Measurements from ENCODE around the gene CDC37. TPM values are rescaled to one million over a fixed set of nuclear protein-coding genes. Genes with fewer than 3 reads are reported as not detected.

The CDC37 gene
- total RNA-seq, 2 donors from 2014 or later, result 148 to 172 TPM

DNA sequence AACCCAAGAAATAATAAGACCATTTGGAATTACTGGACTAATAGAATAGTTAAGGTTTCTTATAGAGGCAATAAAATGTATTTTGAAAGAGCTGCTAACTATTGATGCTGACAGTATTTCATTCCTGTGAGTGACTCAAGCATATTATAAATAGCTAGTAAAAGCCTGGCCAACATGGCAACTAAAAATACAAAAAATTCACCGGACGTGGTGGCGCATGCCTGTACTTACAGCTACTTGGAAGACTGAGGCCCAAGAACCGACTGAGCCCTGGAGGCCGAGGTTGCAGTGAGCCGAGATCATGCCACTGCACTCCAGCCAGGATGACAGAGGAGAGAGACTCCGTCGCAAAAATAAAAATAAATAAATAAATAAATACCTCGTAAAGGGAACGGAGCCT is 58.6 kb downstream of the CDC37 start:
- 92 to 98% methylated on average over 5 to 10 of the region's 10 CpGs for WGBS, 2 experiments (ENCODE audit: insufficient coverage in 1 of 2, insufficient read length in 1 of 2)
- Histone ChIP-seq H3K4me1 (ENCODE audit: control insufficient read depth, insufficient read depth, low read length) (no peaks in the 10 kb centered on the region), H3K9me3 (ENCODE audit: control insufficient read depth, low read length) (no peaks in the 10 kb centered on the region), H3K4me3 (ENCODE audit: low read length) (no peak overlapping the region), H3K27me3 (ENCODE audit: control insufficient read depth, insufficient read depth, low read length, poor library complexity, severe bottlenecking) (no peaks in the 10 kb centered on the region), H3K27ac (ENCODE audit: low read depth, low read length) (no peak overlapping the region), H3K36me3 (ENCODE audit: control insufficient read depth, insufficient read depth, low read length) (peaks cover 1% of the 10 kb centered on the region), H3K9ac (ENCODE audit: extremely low read depth, low read length, poor library complexity, severe bottlenecking) (no peak overlapping the region)
- H3K9me3 Mint-ChIP-seq, result no peaks in the 10 kb centered on the region
- no peak for DNase-seq
- no peaks in the 10 kb centered on the region for H3K4me1 Mint-ChIP-seq
- no peaks in the 10 kb centered on the region for H3K27me3 Mint-ChIP-seq (ENCODE audit: insufficient read depth)
- H3K4me3 Mint-ChIP-seq, result no peak overlapping the region
- H3K36me3 Mint-ChIP-seq (ENCODE audit: low read depth), result peaks cover 1% of the 10 kb centered on the region
- TF ChIP-seq, protein P1, sequence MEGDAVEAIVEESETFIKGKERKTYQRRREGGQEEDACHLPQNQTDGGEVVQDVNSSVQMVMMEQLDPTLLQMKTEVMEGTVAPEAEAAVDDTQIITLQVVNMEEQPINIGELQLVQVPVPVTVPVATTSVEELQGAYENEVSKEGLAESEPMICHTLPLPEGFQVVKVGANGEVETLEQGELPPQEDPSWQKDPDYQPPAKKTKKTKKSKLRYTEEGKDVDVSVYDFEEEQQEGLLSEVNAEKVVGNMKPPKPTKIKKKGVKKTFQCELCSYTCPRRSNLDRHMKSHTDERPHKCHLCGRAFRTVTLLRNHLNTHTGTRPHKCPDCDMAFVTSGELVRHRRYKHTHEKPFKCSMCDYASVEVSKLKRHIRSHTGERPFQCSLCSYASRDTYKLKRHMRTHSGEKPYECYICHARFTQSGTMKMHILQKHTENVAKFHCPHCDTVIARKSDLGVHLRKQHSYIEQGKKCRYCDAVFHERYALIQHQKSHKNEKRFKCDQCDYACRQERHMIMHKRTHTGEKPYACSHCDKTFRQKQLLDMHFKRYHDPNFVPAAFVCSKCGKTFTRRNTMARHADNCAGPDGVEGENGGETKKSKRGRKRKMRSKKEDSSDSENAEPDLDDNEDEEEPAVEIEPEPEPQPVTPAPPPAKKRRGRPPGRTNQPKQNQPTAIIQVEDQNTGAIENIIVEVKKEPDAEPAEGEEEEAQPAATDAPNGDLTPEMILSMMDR (conservative IDR thresholded peaks at IDR 0.05), result no peak
- no peak overlapping the region for H3K27ac Mint-ChIP-seq

DNA sequence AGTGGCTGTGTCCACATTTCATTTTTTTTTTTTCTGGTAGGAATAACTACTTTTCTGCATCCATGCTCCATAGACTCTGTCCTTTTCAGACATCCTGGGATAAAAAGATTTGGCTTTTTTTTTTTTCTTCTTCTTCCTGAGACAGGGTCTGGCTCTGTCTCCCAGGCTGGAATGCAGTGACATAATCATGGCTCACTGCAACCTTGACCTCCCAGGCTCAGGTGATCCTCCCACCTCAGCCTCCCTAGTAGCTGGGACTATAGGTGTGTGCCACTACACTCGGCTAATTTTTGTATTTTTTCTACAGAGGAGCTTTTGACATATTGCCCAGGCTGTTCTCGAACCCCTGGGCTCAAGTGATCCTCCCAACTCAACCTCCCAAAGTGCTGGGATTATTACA is 59.8 kb downstream of the CDC37 start:
- Mint-ChIP-seq H3K9me3 (no peaks in the 10 kb centered on the region), H3K27me3 (ENCODE audit: insufficient read depth) (no peaks in the 10 kb centered on the region), H3K4me3 (no peak overlapping the region), H3K4me1 (no peaks in the 10 kb centered on the region), H3K36me3 (ENCODE audit: low read depth) (no peaks in the 10 kb centered on the region), H3K27ac (no peak overlapping the region)
- no peak overlapping the region for H3K9ac ChIP-seq (ENCODE audit: extremely low read depth, low read length, poor library complexity, severe bottlenecking)
- no peaks in the 10 kb centered on the region for H3K36me3 ChIP-seq (ENCODE audit: control insufficient read depth, insufficient read depth, low read length)
- no peaks in the 10 kb centered on the region for H3K9me3 ChIP-seq (ENCODE audit: control insufficient read depth, low read length)
- no peak overlapping the region for H3K4me3 ChIP-seq (ENCODE audit: low read length)
- no peak overlapping the region for H3K27ac ChIP-seq (ENCODE audit: low read depth, low read length)
- WGBS, 2 experiments (ENCODE audit: insufficient coverage in 1 of 2, insufficient read length in 1 of 2), result 71 to 87% methylated on average over 2 of the region's 2 CpGs
- no peak for DNase-seq
- H3K4me1 ChIP-seq (ENCODE audit: control insufficient read depth, insufficient read depth, low read length), result no peaks in the 10 kb centered on the region
- TF ChIP-seq, protein P1 (conservative IDR thresholded peaks at IDR 0.05), result no peak
- H3K27me3 ChIP-seq (ENCODE audit: control insufficient read depth, insufficient read depth, low read length, poor library complexity, severe bottlenecking), result no peaks in the 10 kb centered on the region

Small RNA genes lying within 50 kb of the gene (microRNA-seq; reads per million reads assigned to microRNA genes)
- not detected for gene MIR1181 (ENCODE audit: borderline microRNAs expressed)

Other genes starting within 250 kb of the CDC37 start
- gene DNMT1, start 208.6 kb downstream of the CDC37 start, total RNA-seq, result 100 to 1,000 TPM; 163 to 189 TPM
- 10 to 100 TPM; 11.0 to 16.4 TPM for gene S1PR2, start 172.2 kb downstream of the CDC37 start, total RNA-seq
- gene MRPL4, start 151.3 kb downstream of the CDC37 start, total RNA-seq, result 10 to 100 TPM; 66.0 to 69.2 TPM
- 1 to 10 TPM; 1.7 to 5.2 TPM for gene ICAM1, start 132.4 kb downstream of the CDC37 start, total RNA-seq
- under 1 TPM in 1 of 2 donors, not detected in 1; 0.44 TPM for gene ICAM4, start 116.6 kb downstream of the CDC37 start, total RNA-seq
- gene ICAM5, start 113.6 kb downstream of the CDC37 start, total RNA-seq, result under 1 TPM; 0.18 to 0.37 TPM
- gene ZGLP1, start 93.7 kb downstream of the CDC37 start, total RNA-seq, result 1 to 10 TPM; 4.5 to 7.8 TPM
- 10 to 100 TPM; 23.2 to 25.9 TPM for gene FDX2, start 87.5 kb downstream of the CDC37 start, total RNA-seq
- 10 to 100 TPM; 53.1 to 64.7 TPM for gene RAVER1, start 70.0 kb downstream of the CDC37 start, total RNA-seq
- gene ICAM3, start 63.9 kb downstream of the CDC37 start, total RNA-seq, result 10 to 100 TPM in 1 of 2 donors, 1 to 10 TPM in 1; 2.7 to 13.7 TPM
- gene TYK2, start 23.0 kb downstream of the CDC37 start, total RNA-seq, result 10 to 100 TPM; 63.5 to 65.8 TPM
- gene PDE4A, start 17.0 kb upstream of the CDC37 start, total RNA-seq, result 1 to 10 TPM; 1.7 to 2.6 TPM
- 10 to 100 TPM; 53.3 to 59.5 TPM for gene KEAP1, start 99.8 kb upstream of the CDC37 start, total RNA-seq
- 1 to 10 TPM; 1.2 to 5.1 TPM for gene S1PR5, start 113.9 kb upstream of the CDC37 start, total RNA-seq
- gene ATG4D, start 140.4 kb upstream of the CDC37 start, total RNA-seq, result 10 to 100 TPM; 37.9 to 44.8 TPM
- gene KRI1, start 162.5 kb upstream of the CDC37 start, total RNA-seq, result 10 to 100 TPM; 45.2 to 47.7 TPM
- gene CDKN2D, start 165.4 kb upstream of the CDC37 start, total RNA-seq, result 1 to 10 TPM; 3.5 to 4.6 TPM
- 100 to 1,000 TPM; 132 to 146 TPM for gene AP1M2, start 183.8 kb upstream of the CDC37 start, total RNA-seq
- gene SLC44A2, start 222.0 kb upstream of the CDC37 start, total RNA-seq, result 100 to 1,000 TPM; 106 to 240 TPM